Activated naive CD8-positive, alpha-beta T cell treated with anti-CD3 and anti-CD28 coated beads for 36 hours (primary cell): ENCODE data around the gene GPN2. TPM values are rescaled to one million over a fixed set of nuclear protein-coding genes. Genes with fewer than 3 reads are reported as not detected.

ENCODE experiments used
- DNase-seq: peaks from one replicate; pipeline ENCODE4 v3.0.0; 2021
- H3K27ac Mint-ChIP-seq: one replicate; pipeline ENCODE4 v1.8.0; 2022; ENCODE audit warnings: mild to moderate bottlenecking, moderate library complexity, mixed read lengths
- H3K27me3 Mint-ChIP-seq: one replicate; pipeline ENCODE4 v1.8.0; 2022; ENCODE audit warnings: mild to moderate bottlenecking, mixed read lengths
- H3K36me3 Mint-ChIP-seq: one replicate; pipeline ENCODE4 v1.8.0; 2021; ENCODE audit warnings: mild to moderate bottlenecking, mixed read lengths
- H3K4me1 Mint-ChIP-seq: one replicate; pipeline ENCODE4 v1.8.0; 2021; ENCODE audit warnings: mixed read lengths
- H3K4me3 Mint-ChIP-seq: one replicate; pipeline ENCODE4 v1.8.0; 2022; ENCODE audit warnings: mild to moderate bottlenecking, moderate library complexity, mixed read lengths
- H3K9me3 Mint-ChIP-seq: one replicate; pipeline ENCODE4 v1.8.0; 2022; ENCODE audit warnings: mixed read lengths
- total RNA-seq, 2 experiments: library from RNA; stranded (reverse); gene quantifications; one replicate each; pipeline ENCODE4 v1.2.3, GENCODE V29; 2021

GPN2 gene
- 10 to 100 TPM; 64.1 to 65.0 TPM for total RNA-seq

- peak within 1 kb of the TSS; percentile 100 for H3K4me3 Mint-ChIP-seq
- H3K36me3 Mint-ChIP-seq = peaks cover 36% of the 10 kb centered on the region
- H3K27ac Mint-ChIP-seq = peak within 1 kb of the TSS; percentile 97
- peaks cover 21% of the 10 kb centered on the region for H3K4me1 Mint-ChIP-seq
- H3K9me3 Mint-ChIP-seq = no peaks in the 10 kb centered on the region
- DNase-seq = peak; percentile 80
- H3K27me3 Mint-ChIP-seq = no peaks in the 10 kb centered on the region
These were observed at the start of gene GPN2 for GRCh38 chr1:26889551-26890466. TSS of gene GPN2 (minus strand) at chr1:26890283. CDS start at chr1:26890096, 187 bp downstream.

GRCh38 chr1:26938659-26939025, 48.6 kb upstream of the GPN2 start:
- H3K9me3 Mint-ChIP-seq = no peaks in the 10 kb centered on the region
- peaks cover 30% of the 10 kb centered on the region for H3K36me3 Mint-ChIP-seq
- H3K27me3 Mint-ChIP-seq = no peaks in the 10 kb centered on the region
- no peak overlapping the region for H3K27ac Mint-ChIP-seq
- peaks cover 7% of the 10 kb centered on the region for H3K4me1 Mint-ChIP-seq
- H3K4me3 Mint-ChIP-seq = no peak overlapping the region
- no peak for DNase-seq

- DNase-seq = no peak
- no peak overlapping the region for H3K4me3 Mint-ChIP-seq
- no peak overlapping the region for H3K27ac Mint-ChIP-seq
- no peaks in the 10 kb centered on the region for H3K27me3 Mint-ChIP-seq
- no peaks in the 10 kb centered on the region for H3K9me3 Mint-ChIP-seq
- peaks cover 7% of the 10 kb centered on the region for H3K4me1 Mint-ChIP-seq
- H3K36me3 Mint-ChIP-seq = peaks cover 31% of the 10 kb centered on the region
These were observed 48.0 kb upstream of the GPN2 start for GRCh38 chr1:26938004-26938658.

- Mint-ChIP-seq H3K36me3 (peaks cover 25% of the 10 kb centered on the region), H3K27me3 (no peaks in the 10 kb centered on the region), H3K4me3 (no peak overlapping the region), H3K9me3 (no peaks in the 10 kb centered on the region), H3K27ac (no peak overlapping the region), H3K4me1 (peaks cover 7% of the 10 kb centered on the region)
- DNase-seq = no peak
These were observed 46.7 kb upstream of the GPN2 start for GRCh38 chr1:26936823-26937222.

- H3K27ac Mint-ChIP-seq = no peak overlapping the region
These were observed 42.4 kb upstream of the GPN2 start for GRCh38 chr1:26932531-26932930.

GRCh38 chr1:26923711-26924110, 33.6 kb upstream of the GPN2 start:
- Mint-ChIP-seq H3K27me3 (peaks cover 4% of the 10 kb centered on the region), H3K4me3 (peak overlapping the region; percentile 96), H3K9me3 (no peaks in the 10 kb centered on the region), H3K27ac (peak overlapping the region; percentile 98), H3K36me3 (peaks cover 45% of the 10 kb centered on the region), H3K4me1 (peaks cover 44% of the 10 kb centered on the region)
- DNase-seq = peak; percentile 4

More at GRCh38 chr1:26932531-26932930, 42.4 kb upstream of the GPN2 start:
- Mint-ChIP-seq H3K36me3 (peaks cover 37% of the 10 kb centered on the region), H3K9me3 (no peaks in the 10 kb centered on the region), H3K27me3 (no peaks in the 10 kb centered on the region), H3K4me1 (peaks cover 8% of the 10 kb centered on the region), H3K4me3 (no peak overlapping the region)
- DNase-seq = no peak

GRCh38 chr1:26922901-26923300, 32.8 kb upstream of the GPN2 start:
- Mint-ChIP-seq H3K9me3 (no peaks in the 10 kb centered on the region), H3K27me3 (peaks cover 4% of the 10 kb centered on the region)

GRCh38 chr1:26922431-26922729, 32.3 kb upstream of the GPN2 start:
- H3K27ac Mint-ChIP-seq = peak overlapping the region; percentile 98
- peaks cover 4% of the 10 kb centered on the region for H3K27me3 Mint-ChIP-seq
- H3K36me3 Mint-ChIP-seq = peaks cover 36% of the 10 kb centered on the region
- H3K4me1 Mint-ChIP-seq = peaks cover 39% of the 10 kb centered on the region
- H3K9me3 Mint-ChIP-seq = no peaks in the 10 kb centered on the region
- DNase-seq = no peak
- H3K4me3 Mint-ChIP-seq = peak overlapping the region; percentile 96

More at GRCh38 chr1:26922901-26923300, 32.8 kb upstream of the GPN2 start:
- peaks cover 37% of the 10 kb centered on the region for H3K36me3 Mint-ChIP-seq
- DNase-seq = no peak
- H3K27ac Mint-ChIP-seq = peak overlapping the region; percentile 98
- peak overlapping the region; percentile 96 for H3K4me3 Mint-ChIP-seq
- H3K4me1 Mint-ChIP-seq = peaks cover 39% of the 10 kb centered on the region

- Mint-ChIP-seq H3K27me3 (peaks cover 4% of the 10 kb centered on the region), H3K27ac (peak within 1 kb of the TSS; percentile 98), H3K4me1 (peaks cover 36% of the 10 kb centered on the region), H3K9me3 (no peaks in the 10 kb centered on the region), H3K4me3 (peak within 1 kb of the TSS; percentile 96), H3K36me3 (peaks cover 32% of the 10 kb centered on the region)
- DNase-seq = peak; percentile 97
These were observed 31.7 kb upstream of the GPN2 start, which contains the start of gene NUDC for GRCh38 chr1:26921540-26922430. TSS of gene NUDC (plus strand) at chr1:26921743. CDS start at chr1:26921849, 106 bp downstream.

GRCh38 chr1:26921126-26921539, 31.1 kb upstream of the GPN2 start:
- Mint-ChIP-seq H3K27ac (peak overlapping the region; percentile 98), H3K9me3 (no peaks in the 10 kb centered on the region), H3K36me3 (peaks cover 30% of the 10 kb centered on the region), H3K4me3 (peak overlapping the region; percentile 96), H3K27me3 (peaks cover 4% of the 10 kb centered on the region), H3K4me1 (peaks cover 35% of the 10 kb centered on the region)
- no peak for DNase-seq

GRCh38 chr1:26915204-26915842, 25.2 kb upstream of the GPN2 start:
- H3K4me1 Mint-ChIP-seq = peaks cover under 1% of the 10 kb centered on the region
- H3K9me3 Mint-ChIP-seq = no peaks in the 10 kb centered on the region
- H3K4me3 Mint-ChIP-seq = no peak overlapping the region
- no peak for DNase-seq
- no peaks in the 10 kb centered on the region for H3K27me3 Mint-ChIP-seq
- H3K36me3 Mint-ChIP-seq = no peaks in the 10 kb centered on the region
- no peak overlapping the region for H3K27ac Mint-ChIP-seq

GRCh38 chr1:26913754-26914619, 23.9 kb upstream of the GPN2 start, which contains the start of gene NR0B2:
TSS of gene NR0B2 (minus strand) at chr1:26913975. CDS start at chr1:26913940, 35 bp downstream.
- Mint-ChIP-seq H3K27me3 (no peaks in the 10 kb centered on the region), H3K4me1 (no peaks in the 10 kb centered on the region), H3K9me3 (no peaks in the 10 kb centered on the region), H3K27ac (no peak within 1 kb of the TSS), H3K4me3 (no peak within 1 kb of the TSS), H3K36me3 (no peaks in the 10 kb centered on the region)
- DNase-seq = no peak

GRCh38 chr1:26913389-26913753, 23.3 kb upstream of the GPN2 start:
- Mint-ChIP-seq H3K4me1 (no peaks in the 10 kb centered on the region), H3K27ac (no peak overlapping the region), H3K4me3 (no peak overlapping the region), H3K27me3 (no peaks in the 10 kb centered on the region), H3K36me3 (no peaks in the 10 kb centered on the region), H3K9me3 (no peaks in the 10 kb centered on the region)
- no peak for DNase-seq

GRCh38 chr1:26912147-26912490, 22.0 kb upstream of the GPN2 start:
- Mint-ChIP-seq H3K27ac (no peak overlapping the region), H3K9me3 (no peaks in the 10 kb centered on the region), H3K36me3 (no peaks in the 10 kb centered on the region), H3K4me3 (no peak overlapping the region), H3K27me3 (no peaks in the 10 kb centered on the region), H3K4me1 (no peaks in the 10 kb centered on the region)
- no peak for DNase-seq
